ENCODE results near the gene ZNF416.

The ZNF416 gene

GRCh38 chr19:57572415-57572947 lies 6.2 kb downstream of the ZNF416 start:
- no peak for TF ChIP-seq ZFX (IDR thresholded peaks at IDR 0.05)
- TF ChIP-seq CTCF (conservative IDR thresholded peaks at IDR 0.05): no peak
- H3K27ac ChIP-seq: no peak overlapping the region

- TF ChIP-seq CTCF (conservative IDR thresholded peaks at IDR 0.05) (no peak), ZFX (IDR thresholded peaks at IDR 0.05) (no peak)
- H3K27ac ChIP-seq: no peak overlapping the region
Measured at GRCh38 chr19:57570707-57571106, 8.0 kb downstream of the ZNF416 start.

- TF ChIP-seq ZFX (IDR thresholded peaks at IDR 0.05): no peak
- TF ChIP-seq CTCF (conservative IDR thresholded peaks at IDR 0.05): no peak
- H3K27ac ChIP-seq: no peak overlapping the region
Measured at GRCh38 chr19:57566396-57567265, 12.1 kb downstream of the ZNF416 start.

- TF ChIP-seq ZFX (IDR thresholded peaks at IDR 0.05): no peak
- H3K27ac ChIP-seq: no peak overlapping the region
Measured at GRCh38 chr19:57563547-57563946, 15.2 kb downstream of the ZNF416 start.

- no peak overlapping the region; the same call in 1 of the 2 replicates for H3K27ac ChIP-seq
- no peak for TF ChIP-seq ZFX (IDR thresholded peaks at IDR 0.05)
- no peak for TF ChIP-seq CTCF (conservative IDR thresholded peaks at IDR 0.05)
Measured at GRCh38 chr19:57560049-57560491, 18.6 kb downstream of the ZNF416 start.

GRCh38 chr19:57559404-57560025 lies 19.2 kb downstream of the ZNF416 start, which contains the start of gene ZNF550:
TSS of gene ZNF550 (minus strand) at chr19:57559863. CDS start at chr19:57559682, 181 bp downstream.
- TF ChIP-seq CTCF (conservative IDR thresholded peaks at IDR 0.05) (no peak), ZFX (IDR thresholded peaks at IDR 0.05) (0 out of 2 replicates have a peak, but pooled peaks have one; percentile 25)
- H3K27ac ChIP-seq: peak within 1 kb of the TSS; percentile 74

DNA sequence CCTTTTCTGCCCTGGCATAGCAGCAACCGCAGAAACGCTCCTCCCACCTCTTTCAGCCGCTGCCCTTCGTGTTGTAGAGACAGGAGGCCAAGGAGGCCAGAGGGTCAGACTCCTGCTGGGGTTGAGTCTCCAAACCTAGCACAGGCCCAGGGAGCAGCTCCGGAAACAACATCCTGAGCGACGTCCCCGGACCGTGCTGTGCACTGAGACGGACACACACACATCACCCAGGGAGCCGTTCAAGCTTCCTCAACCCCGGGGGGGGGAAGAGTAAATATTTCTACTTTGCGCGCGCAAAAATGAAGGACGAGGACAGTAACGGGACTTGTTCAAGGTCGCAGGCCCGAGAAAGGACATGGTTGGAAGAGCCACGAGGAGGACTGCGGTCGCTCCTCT lies 19.7 kb downstream of the ZNF416 start:
- TF ChIP-seq CTCF (conservative IDR thresholded peaks at IDR 0.05): no peak
- no peak for TF ChIP-seq ZFX (IDR thresholded peaks at IDR 0.05)
- peak overlapping the region; percentile 74 for H3K27ac ChIP-seq
